NB4 (cell line): Measurements from ENCODE around the gene SYT12.

Experiments
- CTCF ChIP-seq: IDR thresholded peaks from one replicate; pipeline ENCODE4 v1.5.1; 2012; ENCODE audit warnings: low read depth, low read length
- MAX ChIP-seq: IDR thresholded peaks from 2 replicates; pipeline ENCODE4 v1.6.1; 2011; ENCODE audit warnings: low read depth, low read length
- MYC ChIP-seq: IDR thresholded peaks from 2 replicates; pipeline ENCODE4 v1.6.1; 2011; ENCODE audit warnings: low read depth, low read length
- POLR2A ChIP-seq: IDR thresholded peaks from 2 replicates; pipeline ENCODE4 v1.6.1; 2011; ENCODE audit warnings: mild to moderate bottlenecking; ENCODE audit not compliant: insufficient read length; ENCODE audit errors: extremely low read depth

- no peak for TF ChIP-seq CTCF
- TF ChIP-seq MAX: no peak
- no peak for TF ChIP-seq POLR2A
- no peak for TF ChIP-seq MYC
Observed at GRCh38 chr11:67002921-67003411, 20.0 kb upstream of the SYT12 start.
